Measurements from ENCODE around the gene CAPSL. TPM values are rescaled to one million over a fixed set of nuclear protein-coding genes. Genes with fewer than 3 reads are reported as not detected.

CAPSL gene
- total RNA-seq, 1 experiment from 2014 or later: not detected

DNA sequence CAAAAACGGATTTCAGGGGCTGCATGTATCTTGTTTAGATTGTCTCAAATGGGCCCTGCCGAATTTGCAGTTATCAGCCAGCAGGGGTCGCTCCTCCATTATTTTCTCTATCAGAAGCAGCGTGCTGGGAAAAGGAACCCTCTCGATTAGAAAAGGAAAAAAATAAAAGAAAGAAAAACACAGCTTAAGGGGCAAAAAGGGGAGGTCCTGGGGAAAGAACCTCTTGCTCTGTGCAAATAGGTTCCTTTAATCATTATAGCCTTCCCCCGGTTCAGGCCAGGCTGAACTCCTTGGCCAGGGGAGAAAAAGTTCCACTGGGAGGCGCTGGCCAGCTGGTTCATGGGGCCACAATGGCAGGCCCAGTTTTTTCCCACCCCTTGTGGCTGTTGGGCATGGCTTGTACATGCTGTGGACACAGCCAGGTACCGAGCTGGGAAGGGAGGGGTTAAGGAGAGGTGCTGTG lies 25.0 kb upstream of the CAPSL start:
- Histone ChIP-seq H3K36me3 (ENCODE audit: insufficient read depth, low read length, poor library complexity, severe bottlenecking) (no peaks in the 10 kb centered on the region), H3K27me3 (replicated peaks; ENCODE audit: insufficient read depth, low read depth, low read length, poor library complexity) (peaks cover 3% of the 10 kb centered on the region), H3K4me3 (ENCODE audit: low read depth, low read length, poor library complexity, severe bottlenecking) (no peak overlapping the region), H3K9me3 (ENCODE audit: low read depth, low read length, poor library complexity, severe bottlenecking) (no peaks in the 10 kb centered on the region), H3K27ac (ENCODE audit: low read depth, low read length, poor library complexity, severe bottlenecking) (no peak overlapping the region), H3K4me1 (ENCODE audit: insufficient read depth, low read length, poor library complexity, severe bottlenecking) (no peaks in the 10 kb centered on the region)
- no TSS peak for BruUV-seq (replicated peaks)
- POLR2A ChIA-PET (ENCODE audit: low non-redundant PET): interaction anchor here (0.7 kb wide), 1 partner anchor 109 kb away, joined by 3 read pairs; no protein-coding TSS in a partner anchor
- intact Hi-C loops (cut with micrococcal nuclease; ENCODE audit: unreplicated experiment): loop anchor here (10.0 kb wide), 1 partner anchor 431 kb away; no protein-coding TSS in a partner anchor
- CTCF ChIA-PET: no interaction called here
- no peak for TF ChIP-seq EZH2 (IDR thresholded peaks at IDR 0.05; ENCODE audit: borderline replicate concordance, low read depth, low read length, poor library complexity, severe bottlenecking)
- TF ChIP-seq, protein P1, sequence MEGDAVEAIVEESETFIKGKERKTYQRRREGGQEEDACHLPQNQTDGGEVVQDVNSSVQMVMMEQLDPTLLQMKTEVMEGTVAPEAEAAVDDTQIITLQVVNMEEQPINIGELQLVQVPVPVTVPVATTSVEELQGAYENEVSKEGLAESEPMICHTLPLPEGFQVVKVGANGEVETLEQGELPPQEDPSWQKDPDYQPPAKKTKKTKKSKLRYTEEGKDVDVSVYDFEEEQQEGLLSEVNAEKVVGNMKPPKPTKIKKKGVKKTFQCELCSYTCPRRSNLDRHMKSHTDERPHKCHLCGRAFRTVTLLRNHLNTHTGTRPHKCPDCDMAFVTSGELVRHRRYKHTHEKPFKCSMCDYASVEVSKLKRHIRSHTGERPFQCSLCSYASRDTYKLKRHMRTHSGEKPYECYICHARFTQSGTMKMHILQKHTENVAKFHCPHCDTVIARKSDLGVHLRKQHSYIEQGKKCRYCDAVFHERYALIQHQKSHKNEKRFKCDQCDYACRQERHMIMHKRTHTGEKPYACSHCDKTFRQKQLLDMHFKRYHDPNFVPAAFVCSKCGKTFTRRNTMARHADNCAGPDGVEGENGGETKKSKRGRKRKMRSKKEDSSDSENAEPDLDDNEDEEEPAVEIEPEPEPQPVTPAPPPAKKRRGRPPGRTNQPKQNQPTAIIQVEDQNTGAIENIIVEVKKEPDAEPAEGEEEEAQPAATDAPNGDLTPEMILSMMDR (conservative IDR thresholded peaks at IDR 0.05; ENCODE audit: low read depth, low read length): peak; percentile 71
- DNase-seq (ENCODE audit: low spot score): peak; percentile 45

DNA sequence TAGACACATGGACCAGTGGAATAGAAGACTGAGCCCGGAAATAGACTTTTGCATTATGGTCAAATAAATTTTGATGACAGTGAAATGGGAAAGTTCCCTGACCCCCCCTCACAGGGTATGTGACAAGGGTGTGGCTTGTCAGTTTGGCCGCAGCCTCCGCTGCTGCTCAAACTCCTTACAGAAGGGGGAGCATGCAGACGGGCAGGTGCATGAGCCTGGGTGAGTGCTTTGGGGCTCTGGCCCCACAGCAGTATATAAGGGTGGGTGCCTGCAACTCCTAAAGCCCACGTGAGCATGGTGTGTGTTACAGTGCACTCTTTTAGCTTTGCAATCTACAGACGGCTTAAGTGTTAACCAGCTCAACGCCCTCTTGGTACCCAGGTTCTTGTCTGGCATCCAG lies 21.9 kb upstream of the CAPSL start:
- no peaks in the 10 kb centered on the region for H3K9me3 ChIP-seq (ENCODE audit: low read depth, low read length, poor library complexity, severe bottlenecking)
- TF ChIP-seq EZH2 (IDR thresholded peaks at IDR 0.05; ENCODE audit: borderline replicate concordance, low read depth, low read length, poor library complexity, severe bottlenecking): no peak
- TF ChIP-seq, protein P1 (conservative IDR thresholded peaks at IDR 0.05; ENCODE audit: low read depth, low read length): no peak
- CTCF ChIA-PET: no interaction called here
- peaks cover 3% of the 10 kb centered on the region for H3K27me3 ChIP-seq (replicated peaks; ENCODE audit: insufficient read depth, low read depth, low read length, poor library complexity)
- no peaks in the 10 kb centered on the region for H3K36me3 ChIP-seq (ENCODE audit: insufficient read depth, low read length, poor library complexity, severe bottlenecking)
- no peak overlapping the region for H3K4me3 ChIP-seq (ENCODE audit: low read depth, low read length, poor library complexity, severe bottlenecking)
- no peaks in the 10 kb centered on the region for H3K4me1 ChIP-seq (ENCODE audit: insufficient read depth, low read length, poor library complexity, severe bottlenecking)
- POLR2A ChIA-PET (ENCODE audit: low non-redundant PET): no interaction called here
- BruUV-seq (replicated peaks): no TSS peak
- DNase-seq (ENCODE audit: low spot score): no peak
- intact Hi-C loops (cut with micrococcal nuclease; ENCODE audit: unreplicated experiment): loop anchor here (10.0 kb wide), 1 partner anchor 434 kb away; no protein-coding TSS in a partner anchor
- H3K27ac ChIP-seq (ENCODE audit: low read depth, low read length, poor library complexity, severe bottlenecking): no peak overlapping the region

DNA sequence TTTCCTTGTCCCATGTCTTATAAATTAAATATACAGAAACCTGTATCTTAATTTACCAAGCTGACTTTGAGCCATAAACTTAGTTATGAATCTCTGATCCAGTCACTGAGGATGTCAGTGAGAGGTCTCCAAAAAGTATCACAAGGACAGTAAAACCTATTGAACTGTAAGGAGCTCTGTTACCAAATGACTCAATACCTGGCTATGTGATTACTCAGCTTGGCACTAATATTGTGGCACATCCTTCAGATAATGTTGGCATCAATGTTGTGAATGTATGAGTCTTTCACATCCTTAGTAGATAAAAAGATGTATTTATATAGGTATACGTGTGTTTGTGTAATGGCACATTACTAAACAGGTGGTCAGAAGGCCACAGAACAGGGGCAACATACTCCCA lies 18.0 kb upstream of the CAPSL start:
- Histone ChIP-seq H3K4me1 (ENCODE audit: insufficient read depth, low read length, poor library complexity, severe bottlenecking) (no peaks in the 10 kb centered on the region), H3K4me3 (ENCODE audit: low read depth, low read length, poor library complexity, severe bottlenecking) (no peak overlapping the region)

More for the DNA sequence above, 18.0 kb upstream of the CAPSL start:
- Histone ChIP-seq H3K9me3 (ENCODE audit: low read depth, low read length, poor library complexity, severe bottlenecking) (no peaks in the 10 kb centered on the region), H3K27me3 (replicated peaks; ENCODE audit: insufficient read depth, low read depth, low read length, poor library complexity) (peaks cover 11% of the 10 kb centered on the region), H3K27ac (ENCODE audit: low read depth, low read length, poor library complexity, severe bottlenecking) (no peak overlapping the region), H3K36me3 (ENCODE audit: insufficient read depth, low read length, poor library complexity, severe bottlenecking) (no peaks in the 10 kb centered on the region)
- ChIA-PET POLR2A (ENCODE audit: low non-redundant PET) (no interaction called here), CTCF (no interaction called here)
- DNase-seq (ENCODE audit: low spot score): no peak
- TF ChIP-seq EZH2 (IDR thresholded peaks at IDR 0.05; ENCODE audit: borderline replicate concordance, low read depth, low read length, poor library complexity, severe bottlenecking): no peak
- TF ChIP-seq, protein P1 (conservative IDR thresholded peaks at IDR 0.05; ENCODE audit: low read depth, low read length): no peak
- intact Hi-C loops (cut with micrococcal nuclease; ENCODE audit: unreplicated experiment): no loop called here
- no TSS peak for BruUV-seq (replicated peaks)

Measured in A673 (cell line).